Activated naive CD4-positive, alpha-beta T cell treated with anti-CD3 and anti-CD28 coated beads, Interleukin-2, amount 50 U/mL, for 72 hours (primary cell): ENCODE data around the gene ACLY. TPM values are rescaled to one million over a fixed set of nuclear protein-coding genes. Genes with fewer than 3 reads are reported as not detected.

Experiments
- ATAC-seq, 2 donors: fragments of 150-1000 bp; cut with Tn5 transposase; 2 replicates each; pipeline ENCODE4 v1.10.0; 2021; ENCODE audit warnings: mild to moderate bottlenecking in 2 of 2, moderate library complexity in 2 of 2
- DNase-seq, 2 donors: peaks; one replicate each; pipeline ENCODE4 v3.0.0; 2021 to 2022; ENCODE audit warnings: low spot score in 2 of 2
- H3K27ac Mint-ChIP-seq, 2 donors: one replicate each; pipeline ENCODE4 v1.8.0; 2022; ENCODE audit warnings: mild to moderate bottlenecking in 2 of 2, mixed read lengths in 2 of 2
- H3K36me3 Mint-ChIP-seq, 2 donors: one replicate each; pipeline ENCODE4 v1.8.0; 2022; ENCODE audit warnings: mixed read lengths in 2 of 2
- H3K9me3 Mint-ChIP-seq, 2 donors: one replicate each; pipeline ENCODE4 v1.8.0; 2022; ENCODE audit warnings: mixed read lengths in 2 of 2
- total RNA-seq, 2 donors: library from RNA; stranded (reverse); gene quantifications; one replicate each; pipeline ENCODE4 v1.2.3, GENCODE V29; 2022

The ACLY gene
- total RNA-seq, 2 donors from 2014 or later, result 140 to 187 TPM

- no peak for DNase-seq
These were observed 1.3 kb upstream of the ACLY start for GRCh38 chr17:41919840-41920579.

GRCh38 chr17:41919165-41919817 is 540 bp upstream of the ACLY start:
- peaks cover 5% of the 10 kb centered on the region in 2 donors for H3K36me3 Mint-ChIP-seq
- peak overlapping the region in 1 of 2 donors; percentile 89 for H3K27ac Mint-ChIP-seq
- H3K9me3 Mint-ChIP-seq, result no peaks in the 10 kb centered on the region
- no peak for DNase-seq
- peak; percentile 3 to 12 for ATAC-seq

More at GRCh38 chr17:41919840-41920579, 1.3 kb upstream of the ACLY start:
- ATAC-seq, result no peak
- peaks cover 5% of the 10 kb centered on the region in 2 donors for H3K36me3 Mint-ChIP-seq
- no peaks in the 10 kb centered on the region for H3K9me3 Mint-ChIP-seq
- H3K27ac Mint-ChIP-seq, result no peak overlapping the region

DNA sequence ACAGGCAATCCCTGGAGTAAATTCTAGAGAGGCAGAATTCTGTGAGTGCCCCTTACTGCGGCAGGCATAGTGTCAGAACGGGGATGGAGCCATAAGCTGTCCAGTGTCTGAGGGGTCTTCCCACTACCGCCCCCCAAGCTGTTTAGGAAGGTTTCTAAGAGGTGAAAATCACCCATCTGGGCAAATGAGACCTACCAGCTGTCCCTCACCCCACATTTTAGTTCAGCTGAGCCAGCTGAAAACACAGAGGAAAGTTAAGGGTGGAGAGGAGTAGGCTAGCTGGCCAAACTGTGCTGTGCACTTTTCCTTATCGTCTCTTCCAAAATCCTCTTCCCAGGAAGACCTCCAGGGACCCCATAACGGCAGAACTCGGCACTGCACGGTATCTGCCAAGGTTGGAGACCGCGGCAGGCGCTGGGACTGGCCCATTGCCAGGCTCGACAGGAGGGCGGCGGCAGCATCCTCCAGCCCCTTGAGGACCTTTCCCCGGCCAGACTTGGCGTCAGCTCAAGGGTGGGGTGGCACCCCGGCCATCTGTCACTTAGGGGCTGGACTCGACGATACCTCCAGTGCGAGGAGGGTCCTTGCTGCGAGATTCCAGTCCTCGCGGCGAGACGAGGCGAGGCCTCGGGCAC is 955 bp downstream of the ACLY start:
- DNase-seq, result peak in 1 of 2 donors; percentile 61
- peak in 1 of 2 donors; percentile 1 for ATAC-seq
- peaks cover 10 to 11% of the 10 kb centered on the region in 2 donors for H3K36me3 Mint-ChIP-seq
- peak overlapping the region; percentile 77 to 89 for H3K27ac Mint-ChIP-seq
- no peaks in the 10 kb centered on the region for H3K9me3 Mint-ChIP-seq

DNA sequence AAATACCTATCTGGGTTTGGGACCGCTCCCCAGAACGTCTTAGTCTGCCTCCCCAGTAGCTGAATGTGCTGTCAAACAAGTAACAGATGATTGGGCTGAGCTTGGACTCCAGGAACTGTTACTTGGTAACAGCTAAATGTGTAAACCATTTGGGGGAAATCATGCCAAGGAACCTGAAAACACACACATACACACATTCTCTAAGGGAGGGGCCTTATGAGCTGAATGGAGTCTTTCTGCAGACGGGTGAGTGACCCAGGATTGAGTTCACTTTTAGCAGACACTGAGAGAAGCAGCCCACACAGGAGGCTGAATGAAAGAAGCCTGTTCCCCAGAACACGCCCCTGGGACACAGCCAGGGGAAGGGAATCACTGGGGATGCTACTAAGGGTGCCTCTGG is 1.6 kb downstream of the ACLY start:
- Mint-ChIP-seq H3K9me3 (no peaks in the 10 kb centered on the region), H3K36me3 (peaks cover 11 to 14% of the 10 kb centered on the region in 2 donors), H3K27ac (peak overlapping the region; percentile 77 to 89)
- DNase-seq (no peak), ATAC-seq (no peak)

DNA sequence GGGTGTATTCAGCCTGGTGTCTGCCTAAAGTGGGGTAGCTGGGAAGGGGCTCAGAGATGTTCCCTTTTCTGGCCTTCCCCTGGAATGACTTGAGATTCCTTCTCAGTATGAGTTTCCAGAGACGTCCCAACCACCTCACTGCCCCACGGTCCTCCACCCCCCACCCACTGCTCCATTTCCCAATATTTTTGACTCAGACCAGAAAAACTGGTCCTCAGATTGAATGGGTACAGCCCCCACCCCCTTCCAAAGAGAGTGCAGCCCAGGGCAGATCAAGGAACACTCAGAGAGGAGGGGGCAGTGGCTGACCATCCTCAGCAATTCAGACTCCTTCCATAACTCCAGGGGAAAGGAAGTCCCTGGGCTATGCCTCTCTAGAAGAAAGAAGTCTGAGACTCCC is 3.2 kb downstream of the ACLY start:
- H3K27ac Mint-ChIP-seq, result peak overlapping the region in 1 of 2 donors; percentile 90
- no peak for ATAC-seq

DNA sequence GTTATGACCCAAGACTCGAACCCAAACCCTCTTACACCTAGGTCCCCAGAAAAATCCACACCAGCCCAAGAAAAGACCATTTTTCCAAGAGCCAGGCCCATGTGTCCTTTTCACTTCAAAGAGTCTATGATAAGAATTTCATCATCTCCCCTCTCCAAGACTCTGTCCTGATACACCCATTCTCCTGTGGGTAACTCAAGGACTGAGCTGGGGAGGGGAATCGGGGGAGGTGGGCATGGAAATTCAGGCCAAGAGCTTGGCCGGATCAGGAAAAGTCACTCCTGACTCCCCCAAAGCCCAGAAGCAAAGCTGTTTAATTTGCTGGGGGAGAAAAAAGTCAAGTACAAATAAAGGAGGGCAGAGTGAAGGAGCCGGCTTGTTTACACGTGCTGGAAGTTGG is 3.7 kb downstream of the ACLY start:
- no peak for ATAC-seq
- Mint-ChIP-seq H3K27ac (peak overlapping the region in 1 of 2 donors; percentile 48), H3K9me3 (no peaks in the 10 kb centered on the region), H3K36me3 (peaks cover 13 to 17% of the 10 kb centered on the region in 2 donors)
- DNase-seq, result no peak

More for the DNA sequence above, 3.2 kb downstream of the ACLY start:
- Mint-ChIP-seq H3K9me3 (no peaks in the 10 kb centered on the region), H3K36me3 (peaks cover 11 to 14% of the 10 kb centered on the region in 2 donors)
- no peak for DNase-seq

DNA sequence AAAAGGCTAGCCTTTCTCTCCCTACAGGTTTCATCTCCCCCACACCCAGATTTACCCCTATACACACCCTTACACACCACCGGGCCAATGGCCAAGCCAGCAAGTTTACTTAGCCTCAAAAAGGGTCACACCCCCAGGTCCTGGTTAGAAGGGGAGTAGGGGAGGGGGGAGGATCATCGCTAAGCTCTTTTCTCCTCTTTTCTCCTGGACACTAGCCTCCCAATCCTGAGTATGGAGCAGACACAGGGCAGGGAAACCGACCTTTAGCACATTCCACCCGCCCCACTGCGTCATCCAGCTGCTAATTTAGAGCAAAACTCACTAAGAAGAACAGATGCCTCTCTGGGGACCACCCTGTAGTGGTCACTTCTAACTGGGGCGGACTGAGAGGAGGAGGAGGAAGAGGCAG is 4.4 kb downstream of the ACLY start:
- Mint-ChIP-seq H3K36me3 (peaks cover 14 to 23% of the 10 kb centered on the region in 2 donors), H3K9me3 (no peaks in the 10 kb centered on the region), H3K27ac (peak overlapping the region in 1 of 2 donors; percentile 77)
- no peak for ATAC-seq
- DNase-seq, result no peak

GRCh38 chr17:41913798-41914197 is 5.0 kb downstream of the ACLY start:
- no peak for DNase-seq
- Mint-ChIP-seq H3K36me3 (peaks cover 14 to 24% of the 10 kb centered on the region in 2 donors), H3K27ac (peak overlapping the region in 1 of 2 donors; percentile 77), H3K9me3 (no peaks in the 10 kb centered on the region)
- no peak for ATAC-seq

- no peaks in the 10 kb centered on the region for H3K9me3 Mint-ChIP-seq
- H3K27ac Mint-ChIP-seq, result peak overlapping the region; percentile 12 to 77
- no peak for ATAC-seq
- no peak for DNase-seq
- peaks cover 14 to 24% of the 10 kb centered on the region in 2 donors for H3K36me3 Mint-ChIP-seq
These were observed 5.8 kb downstream of the ACLY start for GRCh38 chr17:41912925-41913324.

DNA sequence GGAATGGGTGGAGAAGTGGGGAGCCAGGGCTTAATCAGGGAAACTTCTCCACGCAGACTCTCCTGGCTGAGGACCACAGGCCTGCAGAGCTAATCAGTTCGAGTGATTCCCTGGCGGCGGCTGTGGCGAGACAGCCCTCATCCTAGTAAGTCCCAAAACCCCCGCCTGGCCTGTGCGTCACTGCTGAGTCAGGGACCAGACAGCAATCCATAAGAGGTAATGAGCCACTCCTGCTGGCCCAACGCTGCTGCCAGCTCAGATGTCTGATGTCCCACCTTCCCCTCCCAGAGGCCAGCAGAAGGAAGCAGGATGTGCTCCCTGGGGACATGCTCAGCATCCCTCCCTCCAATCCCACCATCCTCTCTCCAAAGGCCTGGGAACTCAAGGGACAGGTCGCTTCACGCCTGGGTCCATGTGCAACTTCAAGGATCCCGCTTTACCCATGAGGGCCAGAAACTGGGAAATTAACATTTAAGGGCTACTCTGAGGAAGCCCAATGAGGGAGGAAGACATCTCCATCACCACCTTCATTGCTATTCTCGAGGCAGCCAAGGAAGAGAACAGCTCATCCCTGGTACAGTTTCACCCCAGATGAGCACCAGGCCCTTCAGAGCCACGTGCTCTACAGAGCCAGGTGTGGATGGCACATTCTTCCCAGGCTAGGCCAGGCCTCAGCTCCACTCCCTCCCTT is 7.9 kb downstream of the ACLY start:
- ATAC-seq, result no peak
- peak overlapping the region in 1 of 2 donors; percentile 29 for H3K27ac Mint-ChIP-seq
- H3K36me3 Mint-ChIP-seq, result peaks cover 12 to 22% of the 10 kb centered on the region in 2 donors
- no peaks in the 10 kb centered on the region for H3K9me3 Mint-ChIP-seq
- no peak for DNase-seq

GRCh38 chr17:41909088-41909487 is 9.7 kb downstream of the ACLY start:
- Mint-ChIP-seq H3K9me3 (no peaks in the 10 kb centered on the region), H3K36me3 (peaks cover 10 to 19% of the 10 kb centered on the region in 2 donors)

DNA sequence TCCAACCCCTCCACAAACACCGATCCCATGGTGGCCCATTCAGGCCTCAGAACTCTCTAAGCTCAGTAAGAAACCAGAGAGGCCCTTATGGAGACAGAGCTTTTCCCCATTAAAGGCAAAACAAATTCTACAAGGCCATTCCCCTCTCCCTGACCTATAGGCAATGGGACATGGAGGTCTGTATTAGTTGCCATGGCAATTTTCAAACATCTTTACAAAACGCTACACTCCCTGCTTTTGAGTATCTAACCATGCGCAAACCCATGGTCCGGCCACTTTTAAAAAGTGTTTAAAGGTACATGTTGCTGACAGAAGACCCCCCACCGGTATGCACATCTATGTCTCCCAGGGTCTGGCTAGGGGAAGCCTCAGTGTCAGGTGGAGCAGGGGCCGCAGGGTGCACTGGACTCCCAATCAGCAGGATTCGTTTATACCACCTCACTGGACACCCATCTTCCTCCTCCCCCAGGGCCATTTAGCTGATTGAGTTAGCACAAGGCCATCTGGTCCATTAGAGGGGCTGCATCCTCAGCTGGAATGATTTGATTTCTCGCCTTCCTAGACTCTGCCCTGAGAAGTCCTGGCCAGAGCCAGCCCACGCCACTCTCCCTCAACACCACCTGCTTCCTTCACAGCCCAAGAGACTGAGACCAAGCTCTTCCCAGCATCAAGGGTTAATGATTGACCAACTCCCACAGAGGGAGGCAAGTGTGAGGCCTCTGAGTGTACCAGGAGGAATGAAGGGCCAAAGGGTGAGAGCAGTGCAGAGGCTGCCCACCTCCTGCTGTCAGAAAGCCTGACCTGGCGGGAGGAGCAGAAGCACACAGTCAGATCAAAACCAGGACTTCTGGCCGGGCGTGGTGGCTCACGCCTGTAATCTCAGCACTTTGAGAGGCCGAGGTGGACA is 10.9 kb downstream of the ACLY start:
- DNase-seq (no peak), ATAC-seq (no peak)
- peak overlapping the region in 1 of 2 donors; percentile 72 for H3K27ac Mint-ChIP-seq
- H3K36me3 Mint-ChIP-seq, result peaks cover 5 to 16% of the 10 kb centered on the region in 2 donors
- H3K9me3 Mint-ChIP-seq, result no peaks in the 10 kb centered on the region

More at GRCh38 chr17:41909088-41909487, 9.7 kb downstream of the ACLY start:
- no peak overlapping the region for H3K27ac Mint-ChIP-seq
- no peak for DNase-seq
- ATAC-seq, result no peak

DNA sequence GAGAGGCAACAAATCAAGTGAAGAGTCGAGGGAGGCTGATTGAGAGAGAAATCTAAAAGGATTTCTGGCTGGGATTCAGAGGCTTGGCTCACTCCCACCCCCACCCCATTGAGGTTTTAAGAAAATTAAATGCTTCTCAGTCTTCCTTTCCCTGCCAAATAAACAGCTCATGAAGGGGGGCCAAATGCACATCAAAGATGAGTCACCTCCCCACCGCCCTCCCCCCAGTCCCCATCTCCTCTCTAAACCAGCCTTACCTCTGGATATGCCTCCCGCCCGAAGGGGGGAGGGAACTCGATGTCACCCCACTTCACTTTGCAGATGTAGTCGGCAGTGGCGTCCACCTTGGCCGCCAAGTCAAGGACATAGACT is 11.6 kb downstream of the ACLY start:
- Mint-ChIP-seq H3K9me3 (no peaks in the 10 kb centered on the region), H3K36me3 (peaks cover 4 to 11% of the 10 kb centered on the region in 2 donors), H3K27ac (peak overlapping the region in 1 of 2 donors; percentile 72)
- no peak for DNase-seq
- no peak for ATAC-seq

DNA sequence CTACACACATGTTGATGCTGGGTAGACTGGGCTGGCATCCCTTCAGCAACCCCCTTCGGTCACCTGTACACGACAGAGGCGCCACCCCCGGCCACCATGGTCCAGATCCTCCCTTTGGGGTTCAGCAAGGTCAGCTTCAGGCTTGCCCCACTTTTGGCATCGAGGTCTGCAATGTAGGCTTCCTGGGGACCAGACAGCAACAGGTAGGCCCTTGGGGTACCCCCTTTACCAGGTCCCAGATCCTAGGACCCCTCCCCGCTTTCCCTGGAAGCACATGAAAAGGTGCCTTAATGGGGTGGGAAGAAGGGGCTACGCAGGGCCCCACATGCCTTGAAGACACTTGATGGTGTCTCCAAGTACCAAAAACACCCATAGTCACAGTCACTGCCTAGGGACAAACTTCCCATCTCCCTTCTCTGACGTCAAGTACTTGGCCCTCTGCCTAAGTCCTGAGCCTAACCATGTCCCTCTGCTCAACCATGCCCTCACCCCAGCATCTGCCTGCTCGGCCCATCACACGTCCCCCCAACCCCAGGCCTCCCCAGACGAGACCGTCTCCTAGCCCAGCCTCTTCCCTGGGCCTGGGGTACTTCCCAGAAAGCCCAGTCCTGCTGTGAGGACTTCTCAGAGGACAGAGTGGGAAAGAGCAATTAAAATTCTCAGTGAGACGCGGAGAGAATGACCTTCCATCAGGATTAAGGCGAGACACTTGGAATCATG is 12.1 kb downstream of the ACLY start:
- no peak for DNase-seq
- H3K27ac Mint-ChIP-seq, result no peak overlapping the region
- no peaks in the 10 kb centered on the region for H3K9me3 Mint-ChIP-seq
- ATAC-seq, result no peak
- peaks cover 10 to 11% of the 10 kb centered on the region in 2 donors for H3K36me3 Mint-ChIP-seq

DNA sequence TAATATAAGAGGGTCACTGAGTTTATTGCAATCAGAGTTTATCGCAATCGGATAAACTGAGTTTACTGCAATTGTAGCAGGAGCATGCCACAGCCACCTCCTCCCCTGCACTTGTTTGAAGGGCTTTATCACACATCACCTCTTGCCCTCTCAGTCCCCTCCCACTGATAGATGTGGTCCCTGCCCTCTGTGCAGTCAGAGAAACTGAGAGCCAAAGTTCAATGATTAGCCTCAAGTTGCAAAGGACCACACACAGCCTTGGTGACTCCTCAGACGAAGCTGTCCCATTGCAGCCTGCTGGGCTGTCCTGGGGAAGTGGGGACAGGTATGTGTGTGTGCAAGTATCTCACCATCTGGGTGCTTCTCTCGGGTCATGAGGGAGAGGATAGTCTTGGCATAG is 13.6 kb downstream of the ACLY start:
- Mint-ChIP-seq H3K27ac (no peak overlapping the region), H3K9me3 (no peaks in the 10 kb centered on the region), H3K36me3 (peaks cover 15 to 16% of the 10 kb centered on the region in 2 donors)
- ATAC-seq (no peak), DNase-seq (no peak)
